GM19351 (cell line): Measurements from ENCODE around the gene NCR3LG1.

Experiments used
- ATAC-seq: cut with Tn5 transposase; IDR thresholded peaks from one replicate; pipeline ENCODE4 v1.9.1; 2021; ENCODE audit warnings: mild to moderate bottlenecking, moderate library complexity; ENCODE audit not compliant: unreplicated experiment

NCR3LG1 gene

GRCh38 chr11:17369684-17370243 is 18.2 kb downstream of the NCR3LG1 start:
- ATAC-seq: no peak

GRCh38 chr11:17371614-17372013 is 20.0 kb downstream of the NCR3LG1 start:
- ATAC-seq: no peak

GRCh38 chr11:17375547-17375946 is 23.9 kb downstream of the NCR3LG1 start:
- ATAC-seq: no peak

- ATAC-seq: no peak
Observed at GRCh38 chr11:17376493-17376892, 24.9 kb downstream of the NCR3LG1 start.

GRCh38 chr11:17378655-17379054 is 27.1 kb downstream of the NCR3LG1 start:
- ATAC-seq: no peak

- no peak for ATAC-seq
Observed at GRCh38 chr11:17379383-17380180, 28.0 kb downstream of the NCR3LG1 start.

GRCh38 chr11:17381156-17381555 is 29.6 kb downstream of the NCR3LG1 start:
- no peak for ATAC-seq

GRCh38 chr11:17382046-17382728 is 30.6 kb downstream of the NCR3LG1 start:
- ATAC-seq: no peak

GRCh38 chr11:17383461-17383860 is 31.9 kb downstream of the NCR3LG1 start:
- no peak for ATAC-seq

- peak; percentile 54 for ATAC-seq
Observed at GRCh38 chr11:17384002-17384511, 32.5 kb downstream of the NCR3LG1 start.

- ATAC-seq: no peak
Observed at GRCh38 chr11:17385492-17385891, 33.9 kb downstream of the NCR3LG1 start.

GRCh38 chr11:17385926-17386325 is 34.3 kb downstream of the NCR3LG1 start:
- ATAC-seq: no peak

GRCh38 chr11:17386331-17387084 is 34.9 kb downstream of the NCR3LG1 start:
- peak; percentile 72 for ATAC-seq

GRCh38 chr11:17387254-17387653 is 35.7 kb downstream of the NCR3LG1 start:
- no peak for ATAC-seq

GRCh38 chr11:17387811-17388210 is 36.2 kb downstream of the NCR3LG1 start:
- ATAC-seq: no peak

- ATAC-seq: peak; percentile 37
Observed at GRCh38 chr11:17388609-17389210, 37.1 kb downstream of the NCR3LG1 start, which contains the start of gene KCNJ11. Gene KCNJ11 (minus strand): TSS chr11:17388659. CDS start chr11:17388091, 568 bp downstream.

- ATAC-seq: peak; percentile 60
Observed at GRCh38 chr11:17389211-17389956, 37.8 kb downstream of the NCR3LG1 start.

- no peak for ATAC-seq
Observed at GRCh38 chr11:17389957-17390649, 38.5 kb downstream of the NCR3LG1 start.
